ENCODE data around the gene TERT.

GRCh38 chr5:1299511-1299850 is 4.6 kb upstream of the TERT start:
- TF ChIP-seq EZH2phosphoT487 (IDR thresholded peaks at IDR 0.05; ENCODE audit: insufficient read depth, low read depth), result no peak
- no peak for TF ChIP-seq EZH2 (IDR thresholded peaks at IDR 0.05; ENCODE audit: insufficient read depth, poor library complexity, severe bottlenecking)
